GM13976 (cell line): ENCODE data around the gene RECK.

Source experiments
- DNase-seq: peaks from one replicate; pipeline ENCODE4 v3.0.0; 2012; ENCODE audit warnings: low spot score
- CTCF ChIP-seq: IDR thresholded peaks from 2 replicates; pipeline ENCODE4 v1.5.1; 2012; ENCODE audit warnings: borderline replicate concordance, mild to moderate bottlenecking; ENCODE audit not compliant: insufficient read depth; ENCODE audit errors: extremely low read depth, missing control alignments, control extremely low read depth
- in situ Hi-C: fragments of 300-500 bp; cut with MboI; formaldehyde crosslinking; loops from one replicate; pipeline ENCODE4 v1.12.0; 2022; ENCODE audit warnings: low sequenced_read_pairs, mixed read lengths, inconsistent platforms; ENCODE audit not compliant: unreplicated experiment

Gene RECK

GRCh38 chr9:36135741-36136271, 99.1 kb downstream of the RECK start:
- no peak for DNase-seq
- in situ Hi-C loops = no loop called here
- no peak for TF ChIP-seq CTCF

- DNase-seq = peak; percentile 96
- in situ Hi-C loops = no loop called here
- no peak for TF ChIP-seq CTCF
Observed at GRCh38 chr9:36136272-36136893, 99.7 kb downstream of the RECK start, which contains the start of gene GLIPR2. GLIPR2 (plus strand) TSS chr9:36136733; CDS start chr9:36136779, 46 bp downstream.

GRCh38 chr9:36136894-36137391, 100.2 kb downstream of the RECK start:
- DNase-seq = no peak
- in situ Hi-C loops = no loop called here
- TF ChIP-seq CTCF = no peak

GRCh38 chr9:36137392-36138004, 100.8 kb downstream of the RECK start:
- TF ChIP-seq CTCF = no peak
- in situ Hi-C loops = no loop called here
- DNase-seq = no peak

GRCh38 chr9:36138496-36138895, 101.8 kb downstream of the RECK start:
- no peak for TF ChIP-seq CTCF
- in situ Hi-C loops = no loop called here
- no peak for DNase-seq

- TF ChIP-seq CTCF = no peak
- DNase-seq = no peak
- in situ Hi-C loops = no loop called here
Observed at GRCh38 chr9:36138901-36139300, 102.2 kb downstream of the RECK start.
